ENCODE data around the gene AVPR1B.

AVPR1B gene

GRCh38 chr1:206117151-206117948, at the start of gene AVPR1B:
Gene AVPR1B (minus strand): TSS chr1:206117388. CDS start chr1:206116890, 498 bp downstream.
- peak; percentile 77 for DNase-seq (ENCODE audit: low spot score)

- DNase-seq (ENCODE audit: low spot score): no peak
Measured at GRCh38 chr1:206145771-206146290, 28.6 kb upstream of the AVPR1B start.

- no peak for DNase-seq (ENCODE audit: low spot score)
Measured at GRCh38 chr1:206144605-206145004, 27.4 kb upstream of the AVPR1B start.

- no peak for DNase-seq (ENCODE audit: low spot score)
Measured at GRCh38 chr1:206143537-206144172, 26.5 kb upstream of the AVPR1B start.

- DNase-seq (ENCODE audit: low spot score): no peak
Measured at GRCh38 chr1:206142770-206143169, 25.6 kb upstream of the AVPR1B start.

- no peak for DNase-seq (ENCODE audit: low spot score)
Measured at GRCh38 chr1:206142011-206142410, 24.8 kb upstream of the AVPR1B start.

- no peak for DNase-seq (ENCODE audit: low spot score)
Measured at GRCh38 chr1:206136241-206136640, 19.1 kb upstream of the AVPR1B start.

- no peak for DNase-seq (ENCODE audit: low spot score)
Measured at GRCh38 chr1:206135248-206135647, 18.1 kb upstream of the AVPR1B start.

GRCh38 chr1:206133751-206134415, 16.7 kb upstream of the AVPR1B start:
- DNase-seq (ENCODE audit: low spot score): no peak

- DNase-seq (ENCODE audit: low spot score): no peak
Measured at GRCh38 chr1:206131037-206131436, 13.8 kb upstream of the AVPR1B start.

GRCh38 chr1:206128196-206128595, 11.0 kb upstream of the AVPR1B start:
- DNase-seq (ENCODE audit: low spot score): no peak

GRCh38 chr1:206127336-206127735, 10.1 kb upstream of the AVPR1B start:
- no peak for DNase-seq (ENCODE audit: low spot score)

- no peak for DNase-seq (ENCODE audit: low spot score)
Measured at GRCh38 chr1:206125346-206125745, 8.2 kb upstream of the AVPR1B start.

GRCh38 chr1:206122686-206123085, 5.5 kb upstream of the AVPR1B start:
- DNase-seq (ENCODE audit: low spot score): no peak

GRCh38 chr1:206121269-206121668, 4.1 kb upstream of the AVPR1B start:
- no peak for DNase-seq (ENCODE audit: low spot score)

- no peak for DNase-seq (ENCODE audit: low spot score)
Measured at GRCh38 chr1:206120406-206120805, 3.2 kb upstream of the AVPR1B start.

- DNase-seq (ENCODE audit: low spot score): no peak
Measured at GRCh38 chr1:206116873-206117150, 376 bp downstream of the AVPR1B start.

- DNase-seq (ENCODE audit: low spot score): no peak
Measured at GRCh38 chr1:206116191-206116872, 856 bp downstream of the AVPR1B start.

- no peak for DNase-seq (ENCODE audit: low spot score)
Measured at GRCh38 chr1:206115791-206116190, 1.4 kb downstream of the AVPR1B start.

GRCh38 chr1:206114692-206115640, 2.2 kb downstream of the AVPR1B start:
- DNase-seq (ENCODE audit: low spot score): no peak

GRCh38 chr1:206112600-206113301, 4.4 kb downstream of the AVPR1B start:
- DNase-seq (ENCODE audit: low spot score): no peak
